Renal cortical epithelial cell (primary cell): ENCODE measurements around the gene FABP3. TPM values are rescaled to one million over a fixed set of nuclear protein-coding genes. Genes with fewer than 3 reads are reported as not detected.

ENCODE experiments used
- DNase-seq: peaks from one replicate; pipeline ENCODE4 v3.0.0-alpha.2; 2011; ENCODE audit warnings: low read depth
- total RNA-seq: library from RNA; depleted of rRNA; stranded (reverse); fragments of >200 nt; gene quantifications from 2 replicates; pipeline ENCODE4 v1.2.3, GENCODE V29; 2014

The FABP3 gene
- total RNA-seq, 1 donor from 2014 or later, result 11.3 TPM

- no peak for DNase-seq
These were observed 57.0 kb downstream of the FABP3 start for GRCh38 chr1:31315902-31316301.

Other genes with a start within 250 kb of the FABP3 start
- 0.10 TPM in 1 of 2 replicates, not detected in the other for gene NKAIN1, start 133.2 kb downstream of the FABP3 start, total RNA-seq
- gene SNRNP40, start 76.3 kb downstream of the FABP3 start, total RNA-seq, result 54.7 and 117 TPM in 2 replicates
- gene ZCCHC17, start 76.0 kb downstream of the FABP3 start, total RNA-seq, result 50.9 and 68.8 TPM in 2 replicates
- 16.5 and 38.6 TPM in 2 replicates for gene SERINC2, start 40.1 kb upstream of the FABP3 start, total RNA-seq
- 168 and 349 TPM in 2 replicates for gene TINAGL1, start 203.4 kb upstream of the FABP3 start, total RNA-seq
- gene HCRTR1, start 244.6 kb upstream of the FABP3 start, total RNA-seq, result not detected in 2 replicates